ENCODE data around the gene ALPG.
"Not testable (repeated sequence)": the region's sequence is repeated elsewhere in the genome, so short reads cannot be mapped to it uniquely, and the experiment has no call there.

Gene ALPG

GRCh38 chr2:232376713-232377112, 29.9 kb upstream of the ALPG start:
- TF ChIP-seq Cebpa-rat (IDR thresholded peaks at IDR 0.05) = no peak
- Histone ChIP-seq H3K27me3 (no peaks in the 10 kb centered on the region), H3K9me3 (no peaks in the 10 kb centered on the region)

DNA sequence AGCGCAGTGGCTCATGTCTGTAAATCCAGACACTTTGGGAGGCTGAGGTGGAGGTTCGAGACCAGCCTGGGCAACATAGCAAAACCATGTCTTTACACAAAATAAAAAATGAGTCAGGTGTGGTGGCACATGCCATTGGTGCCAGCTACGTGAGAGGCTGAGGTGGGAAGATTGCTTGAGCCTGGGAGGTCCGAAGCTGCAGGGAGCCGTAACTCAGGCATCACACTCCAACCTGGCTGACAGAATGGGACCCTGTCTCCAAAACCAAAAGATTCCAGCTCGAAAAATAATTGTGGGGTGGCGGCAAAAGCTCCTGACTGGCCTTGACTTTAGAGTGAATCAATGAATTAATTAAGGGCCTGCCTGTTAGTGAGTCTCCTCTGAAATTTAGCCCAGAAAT, 29.3 kb upstream of the ALPG start:
- Histone ChIP-seq H3K4me1 (peaks cover 39% of the 10 kb centered on the region), H3K27me3 (no peaks in the 10 kb centered on the region), H4K20me1 (no peaks in the 10 kb centered on the region), H3K4me2 (peak overlapping the region; percentile 36; the same call in 1 of the 2 replicates), H3K9ac (no peak overlapping the region), H3K27ac (no peak overlapping the region), H3K4me3 (no peak overlapping the region), H3K9me3 (no peaks in the 10 kb centered on the region), H3K36me3 (no peaks in the 10 kb centered on the region)
- no peak for TF ChIP-seq Cebpa-rat (IDR thresholded peaks at IDR 0.05)

More at GRCh38 chr2:232376713-232377112, 29.9 kb upstream of the ALPG start:
- H4K20me1 ChIP-seq = no peaks in the 10 kb centered on the region
- peak overlapping the region; percentile 54 for H3K4me2 ChIP-seq
- no peaks in the 10 kb centered on the region for H3K36me3 ChIP-seq
- no peak overlapping the region for H3K4me3 ChIP-seq
- H3K9ac ChIP-seq = no peak overlapping the region
- peaks cover 33% of the 10 kb centered on the region for H3K4me1 ChIP-seq
- no peak overlapping the region for H3K27ac ChIP-seq

GRCh38 chr2:232377841-232378734, 28.6 kb upstream of the ALPG start:
- Histone ChIP-seq H3K36me3 (no peaks in the 10 kb centered on the region), H3K27ac (no peak overlapping the region), H3K4me2 (peak overlapping the region; percentile 36; the same call in 1 of the 2 replicates), H4K20me1 (no peaks in the 10 kb centered on the region), H3K9ac (no peak overlapping the region), H3K4me1 (peaks cover 42% of the 10 kb centered on the region), H3K9me3 (no peaks in the 10 kb centered on the region), H3K4me3 (no peak overlapping the region), H3K27me3 (no peaks in the 10 kb centered on the region)
- no peak for TF ChIP-seq Cebpa-rat (IDR thresholded peaks at IDR 0.05)

GRCh38 chr2:232378735-232379151, 27.9 kb upstream of the ALPG start, which contains the start of gene ALPP:
Gene ALPP, plus strand, starts transcription at chr2:232378751. Its CDS starts 52 bp downstream, at chr2:232378803.
- Histone ChIP-seq H3K4me2 (peak within 1 kb of the TSS; percentile 36; the same call in 1 of the 2 replicates), H3K4me1 (peaks cover 42% of the 10 kb centered on the region)
- not testable (repeated sequence) for H3K27ac ChIP-seq, H3K27me3 ChIP-seq, H3K9me3 ChIP-seq, H4K20me1 ChIP-seq, H3K4me3 ChIP-seq, H3K36me3 ChIP-seq, H3K9ac ChIP-seq

DNA sequence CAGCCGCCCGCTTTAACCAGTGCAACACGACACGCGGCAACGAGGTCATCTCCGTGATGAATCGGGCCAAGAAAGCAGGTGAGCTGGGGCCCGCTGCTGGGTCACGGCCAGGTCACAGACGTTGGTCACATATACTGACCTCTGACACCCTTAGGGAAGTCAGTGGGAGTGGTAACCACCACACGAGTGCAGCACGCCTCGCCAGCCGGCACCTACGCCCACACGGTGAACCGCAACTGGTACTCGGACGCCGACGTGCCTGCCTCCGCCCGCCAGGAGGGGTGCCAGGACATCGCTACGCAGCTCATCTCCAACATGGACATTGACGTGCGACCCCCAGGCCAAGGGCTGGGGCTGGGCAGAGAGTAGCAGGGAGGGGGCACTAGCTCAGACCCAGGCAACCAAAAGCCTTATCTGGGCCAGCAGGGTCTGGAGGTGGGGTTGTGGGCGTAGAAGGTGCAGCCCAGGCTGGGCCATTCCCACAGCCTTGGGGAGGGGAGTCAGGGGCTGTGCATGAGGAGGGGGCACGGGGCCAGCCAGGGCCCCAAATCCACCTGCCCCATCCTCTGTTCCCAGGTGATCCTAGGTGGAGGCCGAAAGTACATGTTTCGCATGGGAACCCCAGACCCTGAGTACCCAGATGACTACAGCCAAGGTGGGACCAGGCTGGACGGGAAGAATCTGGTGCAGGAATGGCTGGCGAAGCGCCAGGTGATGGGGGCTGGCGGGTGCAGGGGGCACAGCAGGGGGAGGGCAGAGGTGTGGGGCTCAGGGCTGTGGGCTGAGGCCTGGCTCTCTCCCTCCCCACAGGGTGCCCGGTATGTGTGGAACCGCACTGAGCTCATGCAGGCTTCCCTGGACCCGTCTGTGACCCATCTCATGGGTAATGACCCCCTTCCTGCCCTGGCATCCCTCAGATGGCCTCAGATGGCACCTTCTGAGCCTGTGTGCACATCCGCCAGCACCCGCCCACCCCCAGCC, 26.7 kb upstream of the ALPG start:
- H4K20me1 ChIP-seq, H3K36me3 ChIP-seq, H3K27me3 ChIP-seq: not testable (repeated sequence)

GRCh38 chr2:232381204-232382031, 25.2 kb upstream of the ALPG start:
- not testable (repeated sequence) for H4K20me1 ChIP-seq, H3K36me3 ChIP-seq, H3K9me3 ChIP-seq, H3K9ac ChIP-seq, H3K27ac ChIP-seq, H3K4me3 ChIP-seq
- Histone ChIP-seq H3K27me3 (peaks cover 20% of the 10 kb centered on the region), H3K4me1 (peaks cover 47% of the 10 kb centered on the region), H3K4me2 (0 out of 2 replicates have a peak overlapping the region, but pooled peaks have one; percentile 19)

More for the DNA sequence above, 26.7 kb upstream of the ALPG start:
- H3K4me2 ChIP-seq = peak overlapping the region; percentile 43
- not testable (repeated sequence) for H3K4me3 ChIP-seq, H3K9me3 ChIP-seq, H3K27ac ChIP-seq, H3K9ac ChIP-seq
- H3K4me1 ChIP-seq = peaks cover 42% of the 10 kb centered on the region

DNA sequence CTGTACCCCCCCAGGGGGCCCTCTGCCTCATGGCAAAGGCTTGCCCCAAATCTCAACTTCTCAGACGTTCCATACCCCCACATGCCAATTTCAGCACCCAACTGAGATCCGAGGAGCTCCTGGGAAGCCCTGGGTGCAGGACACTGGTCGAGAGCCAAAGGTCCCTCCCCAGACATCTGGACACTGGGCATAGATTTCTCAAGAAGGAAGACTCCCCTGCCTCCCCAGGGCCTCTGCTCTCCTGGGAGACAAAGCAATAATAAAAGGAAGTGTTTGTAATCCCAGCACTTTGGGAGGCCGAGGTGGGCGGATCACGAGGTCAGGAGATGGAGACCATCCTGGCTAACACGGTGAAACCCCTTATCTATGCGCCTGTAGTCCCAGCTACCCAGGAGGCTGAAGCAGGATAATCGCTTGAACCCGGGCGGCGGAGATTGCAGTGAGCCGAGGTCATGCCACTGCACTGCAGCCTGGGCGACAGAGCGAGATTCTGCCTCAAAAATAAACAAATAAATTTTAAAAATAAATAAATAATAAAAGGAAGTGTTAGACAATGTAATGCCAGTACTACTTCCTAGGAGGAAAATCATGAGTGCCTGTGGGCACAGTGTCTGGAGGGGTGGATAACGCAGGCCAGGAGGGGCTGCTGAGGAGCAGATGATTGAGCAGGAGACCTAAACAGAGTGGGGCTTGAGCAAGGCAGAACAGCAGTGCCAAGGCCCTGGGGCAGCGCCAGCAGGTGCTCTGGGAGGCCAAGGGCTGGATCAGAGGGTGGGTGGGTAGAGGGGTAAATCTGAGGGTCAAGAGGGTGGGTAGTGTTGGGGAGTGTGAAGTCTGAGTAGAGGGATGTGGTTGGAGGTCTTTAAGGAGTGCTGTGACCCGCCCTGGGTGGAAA, 24.1 kb upstream of the ALPG start:
- Histone ChIP-seq H3K36me3 (no peaks in the 10 kb centered on the region), H3K27me3 (peaks cover 29% of the 10 kb centered on the region), H4K20me1 (no peaks in the 10 kb centered on the region), H3K9me3 (peaks cover 16% of the 10 kb centered on the region), H3K4me3 (no peak overlapping the region), H3K9ac (no peak overlapping the region), H3K27ac (no peak overlapping the region), H3K4me2 (0 out of 2 replicates have a peak overlapping the region, but pooled peaks have one; percentile 19), H3K4me1 (peaks cover 35% of the 10 kb centered on the region; the same call in 1 of the 2 replicates)
- TF ChIP-seq Cebpa-rat (IDR thresholded peaks at IDR 0.05) = no peak

GRCh38 chr2:232384466-232384865, 22.2 kb upstream of the ALPG start:
- no peak overlapping the region for H3K4me3 ChIP-seq
- no peak overlapping the region for H3K9ac ChIP-seq
- H3K27me3 ChIP-seq = peaks cover 29% of the 10 kb centered on the region
- H3K4me2 ChIP-seq = peak overlapping the region; percentile 9; the same call in 1 of the 2 replicates
- TF ChIP-seq Cebpa-rat (IDR thresholded peaks at IDR 0.05) = no peak
- peaks cover 26% of the 10 kb centered on the region; the same call in 1 of the 2 replicates for H3K4me1 ChIP-seq
- H3K27ac ChIP-seq = no peak overlapping the region
- peaks cover 19% of the 10 kb centered on the region for H3K9me3 ChIP-seq
- H3K36me3 ChIP-seq = no peaks in the 10 kb centered on the region
- no peaks in the 10 kb centered on the region for H4K20me1 ChIP-seq

DNA sequence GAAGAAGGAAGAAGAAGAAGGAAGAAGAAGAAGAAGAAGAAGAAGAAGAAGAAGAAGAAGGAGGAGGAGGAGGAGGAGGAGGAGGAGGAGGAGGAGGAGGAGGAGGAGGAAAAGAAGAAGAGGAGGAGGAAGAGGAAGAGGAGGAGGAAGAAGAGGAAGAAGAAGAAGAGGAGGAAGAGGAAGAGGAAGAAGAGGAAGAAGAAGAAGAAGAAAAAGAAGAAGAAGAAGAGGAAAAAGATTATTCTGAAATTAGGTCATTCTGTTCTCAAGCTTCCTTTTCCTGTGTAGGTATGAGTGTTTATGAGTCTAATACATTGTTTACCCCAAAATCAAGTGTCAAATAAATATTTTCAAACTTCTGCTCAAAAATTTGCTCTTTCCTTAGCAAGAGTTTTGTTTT, 21.6 kb upstream of the ALPG start:
- H3K4me3 ChIP-seq, H4K20me1 ChIP-seq, H3K9ac ChIP-seq, H3K27ac ChIP-seq, H3K36me3 ChIP-seq, H3K4me2 ChIP-seq: not testable (repeated sequence)
- H3K9me3 ChIP-seq = peaks cover 19% of the 10 kb centered on the region
- peaks cover 23% of the 10 kb centered on the region; the same call in 1 of the 2 replicates for H3K4me1 ChIP-seq
- peaks cover 29% of the 10 kb centered on the region for H3K27me3 ChIP-seq
